SH-SY5Y (cell line): ENCODE data around the gene DBNDD2.

ENCODE experiments used
- GATA2 ChIP-seq: IDR thresholded peaks from 2 replicates; pipeline ENCODE4 v1.6.1; 2011; ENCODE audit warnings: mild to moderate bottlenecking, low read depth, low read length
- GATA3 ChIP-seq: IDR thresholded peaks from 2 replicates; pipeline ENCODE4 v1.6.1; 2011; ENCODE audit warnings: low read depth, mild to moderate bottlenecking, low read length, moderate library complexity

The DBNDD2 gene

GRCh38 chr20:45445805-45446562, 37.9 kb downstream of the DBNDD2 start:
- TF ChIP-seq GATA2: no peak
- no peak for TF ChIP-seq GATA3

GRCh38 chr20:45448270-45448669, 40.2 kb downstream of the DBNDD2 start:
- no peak for TF ChIP-seq GATA3
- no peak for TF ChIP-seq GATA2

- TF ChIP-seq GATA3: no peak
- no peak for TF ChIP-seq GATA2
These were observed 41.4 kb downstream of the DBNDD2 start for GRCh38 chr20:45449528-45449927.

GRCh38 chr20:45450097-45450818, 42.2 kb downstream of the DBNDD2 start:
- TF ChIP-seq GATA2 (no peak), GATA3 (no peak)

GRCh38 chr20:45452238-45452637, 44.1 kb downstream of the DBNDD2 start:
- no peak for TF ChIP-seq GATA2
- no peak for TF ChIP-seq GATA3

GRCh38 chr20:45452772-45453691, 44.9 kb downstream of the DBNDD2 start:
- TF ChIP-seq GATA2: no peak
- TF ChIP-seq GATA3: no peak

GRCh38 chr20:45456632-45457031, 48.5 kb downstream of the DBNDD2 start:
- TF ChIP-seq GATA3 (no peak), GATA2 (no peak)

- TF ChIP-seq GATA3 (no peak), GATA2 (no peak)
These were observed 51.5 kb downstream of the DBNDD2 start for GRCh38 chr20:45459606-45460005.
